ENCODE data around the gene THBD.

DNA sequence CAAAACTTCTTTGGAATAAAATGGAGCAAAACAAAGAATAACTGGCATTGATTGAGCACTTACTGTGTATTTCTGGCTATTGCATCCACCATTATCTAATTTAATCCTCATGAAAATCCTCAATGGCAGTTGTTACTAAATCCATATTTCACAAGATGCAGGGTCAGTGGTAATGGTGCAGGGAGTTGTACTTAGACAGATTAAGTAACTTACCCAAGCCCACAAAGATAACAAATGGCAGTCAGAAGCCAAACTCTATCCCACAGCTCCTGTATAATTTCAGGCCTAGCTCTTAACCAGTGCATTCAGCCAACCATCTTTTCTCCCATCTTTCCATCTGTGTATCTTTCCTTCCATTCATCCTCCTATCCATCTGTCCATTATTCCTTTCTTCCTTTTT lies 43.7 kb downstream of the THBD start:
- no peak for TF ChIP-seq EZH2 (IDR thresholded peaks at IDR 0.05; ENCODE audit: low read depth, unreplicated experiment)
- TF ChIP-seq, protein P1, sequence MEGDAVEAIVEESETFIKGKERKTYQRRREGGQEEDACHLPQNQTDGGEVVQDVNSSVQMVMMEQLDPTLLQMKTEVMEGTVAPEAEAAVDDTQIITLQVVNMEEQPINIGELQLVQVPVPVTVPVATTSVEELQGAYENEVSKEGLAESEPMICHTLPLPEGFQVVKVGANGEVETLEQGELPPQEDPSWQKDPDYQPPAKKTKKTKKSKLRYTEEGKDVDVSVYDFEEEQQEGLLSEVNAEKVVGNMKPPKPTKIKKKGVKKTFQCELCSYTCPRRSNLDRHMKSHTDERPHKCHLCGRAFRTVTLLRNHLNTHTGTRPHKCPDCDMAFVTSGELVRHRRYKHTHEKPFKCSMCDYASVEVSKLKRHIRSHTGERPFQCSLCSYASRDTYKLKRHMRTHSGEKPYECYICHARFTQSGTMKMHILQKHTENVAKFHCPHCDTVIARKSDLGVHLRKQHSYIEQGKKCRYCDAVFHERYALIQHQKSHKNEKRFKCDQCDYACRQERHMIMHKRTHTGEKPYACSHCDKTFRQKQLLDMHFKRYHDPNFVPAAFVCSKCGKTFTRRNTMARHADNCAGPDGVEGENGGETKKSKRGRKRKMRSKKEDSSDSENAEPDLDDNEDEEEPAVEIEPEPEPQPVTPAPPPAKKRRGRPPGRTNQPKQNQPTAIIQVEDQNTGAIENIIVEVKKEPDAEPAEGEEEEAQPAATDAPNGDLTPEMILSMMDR (conservative IDR thresholded peaks at IDR 0.05; ENCODE audit: low read depth in 2 of 2) = no peak
- no peak for TF ChIP-seq CREB1 (CRISPR knock-in tag; IDR thresholded peaks at IDR 0.05; ENCODE audit: low read depth)
